Right lobe of liver (tissue), 4 donors: ENCODE data around the gene PEMT.

Experiments used
- POLR2A ChIP-seq: fragments of 450-650 bp; IDR thresholded peaks from one replicate; pipeline ENCODE4 v1.6.1; 2017; ENCODE audit warnings: antibody characterized with exemption, mild to moderate bottlenecking
- TF ChIP-seq, protein P1 (sequence below), 4 donors: fragments of 200-600 bp in 3 of 4; fragments of 450-650 bp in 1 of 4; IDR thresholded peaks; one replicate each; pipeline versions ENCODE4 v1.5.1 to v1.8.0; 2016 to 2022; ENCODE audit warnings: antibody characterized with exemption in 4 of 4, mild to moderate bottlenecking in 2 of 4
- donor health status: DM: no; HTN: no; CAD: no.
- donor health status: DM: no; HTN: no; CAD: no.
- donor health status: DM: no; HTN: yes; CAD: no.

DNA sequence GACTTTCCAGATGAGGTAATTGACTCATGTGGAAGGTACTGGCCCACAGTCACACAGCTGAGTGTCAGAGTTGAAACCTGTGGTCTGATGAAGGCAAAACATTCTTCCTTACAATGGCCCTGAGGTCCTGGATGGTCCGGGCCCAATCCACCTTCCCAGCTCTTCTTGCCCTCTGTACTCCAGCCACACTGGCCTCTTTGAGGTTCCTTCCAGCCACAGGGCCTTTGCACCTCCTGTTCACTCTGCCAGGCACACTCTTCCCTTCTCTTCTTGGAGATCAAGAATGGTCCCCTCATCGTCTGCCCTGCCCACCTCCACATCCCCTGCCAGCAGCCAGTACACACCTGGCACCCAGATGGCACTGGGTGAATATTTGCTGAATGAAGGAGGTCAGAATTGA lies 6.5 kb upstream of the PEMT start:
- no peak for TF ChIP-seq POLR2A
- TF ChIP-seq, protein P1, sequence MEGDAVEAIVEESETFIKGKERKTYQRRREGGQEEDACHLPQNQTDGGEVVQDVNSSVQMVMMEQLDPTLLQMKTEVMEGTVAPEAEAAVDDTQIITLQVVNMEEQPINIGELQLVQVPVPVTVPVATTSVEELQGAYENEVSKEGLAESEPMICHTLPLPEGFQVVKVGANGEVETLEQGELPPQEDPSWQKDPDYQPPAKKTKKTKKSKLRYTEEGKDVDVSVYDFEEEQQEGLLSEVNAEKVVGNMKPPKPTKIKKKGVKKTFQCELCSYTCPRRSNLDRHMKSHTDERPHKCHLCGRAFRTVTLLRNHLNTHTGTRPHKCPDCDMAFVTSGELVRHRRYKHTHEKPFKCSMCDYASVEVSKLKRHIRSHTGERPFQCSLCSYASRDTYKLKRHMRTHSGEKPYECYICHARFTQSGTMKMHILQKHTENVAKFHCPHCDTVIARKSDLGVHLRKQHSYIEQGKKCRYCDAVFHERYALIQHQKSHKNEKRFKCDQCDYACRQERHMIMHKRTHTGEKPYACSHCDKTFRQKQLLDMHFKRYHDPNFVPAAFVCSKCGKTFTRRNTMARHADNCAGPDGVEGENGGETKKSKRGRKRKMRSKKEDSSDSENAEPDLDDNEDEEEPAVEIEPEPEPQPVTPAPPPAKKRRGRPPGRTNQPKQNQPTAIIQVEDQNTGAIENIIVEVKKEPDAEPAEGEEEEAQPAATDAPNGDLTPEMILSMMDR (IDR thresholded peaks at IDR 0.05): no peak
